CD14-positive monocyte (primary cell): Measurements from ENCODE around the gene PIGZ. TPM values are rescaled to one million over a fixed set of nuclear protein-coding genes. Genes with fewer than 3 reads are reported as not detected.

ENCODE experiments used
- DNase-seq, 3 donors: peaks; one replicate each; pipeline ENCODE4 v3.0.0-alpha.2; 2011 to 2022
- H2AFZ ChIP-seq: 2 replicates; pipeline ENCODE4 v1.6.0; 2012; ENCODE audit warnings: mild to moderate bottlenecking, low read depth, low read length, inconsistent platforms; ENCODE audit not compliant: insufficient read depth, poor library complexity, severe bottlenecking
- H3K27ac ChIP-seq, 2 donors: 1 replicate in 1 of 2; 2 replicates in 1 of 2; pipeline ENCODE4 v1.5.1; 2012 to 2013; ENCODE audit warnings: low read length in 2 of 2, control low read depth in 1 of 2, inconsistent platforms in 1 of 2, low read depth in 1 of 2, mild to moderate bottlenecking in 1 of 2
- H3K27me3 ChIP-seq, 2 donors: one replicate each; pipeline versions ENCODE4 v1.6.0 to v1.6.1; 2011 to 2013; ENCODE audit warnings: low read length in 2 of 2; ENCODE audit not compliant: control insufficient read depth in 2 of 2, insufficient read depth in 2 of 2
- H3K36me3 ChIP-seq, 2 donors: replicated peaks in 1 of 2; 1 replicate in 1 of 2; 2 replicates in 1 of 2; pipeline versions ENCODE4 v1.5.1 to v1.6.1; 2012 to 2013; ENCODE audit warnings: low read length in 2 of 2, control low read depth in 1 of 2, inconsistent platforms in 1 of 2, mild to moderate bottlenecking in 1 of 2; ENCODE audit not compliant: insufficient read depth in 2 of 2, control insufficient read depth in 1 of 2
- H3K4me1 ChIP-seq, 2 donors: 1 replicate in 1 of 2; 2 replicates in 1 of 2; pipeline versions ENCODE4 v1.5.1 to v1.6.1; 2012 to 2013; ENCODE audit warnings: low read length in 2 of 2, control low read depth in 1 of 2, inconsistent platforms in 1 of 2, mild to moderate bottlenecking in 1 of 2, moderate library complexity in 1 of 2; ENCODE audit not compliant: insufficient read depth in 2 of 2, control insufficient read depth in 1 of 2
- H3K4me2 ChIP-seq: replicated peaks from 2 replicates; pipeline ENCODE3; 2012; ENCODE audit warnings: low read length, moderate library complexity, mild to moderate bottlenecking; ENCODE audit not compliant: poor library complexity, severe bottlenecking; ENCODE audit errors: extremely low read depth
- H3K4me3 ChIP-seq, 3 experiments: fragments of 200-600 bp in 1 of 3; sonication (generic) in 1 of 3; replicated peaks in 1 of 3; 1 replicate in 2 of 3; 2 replicates in 1 of 3; pipeline ENCODE4 v1.5.1; 2011 to 2013; ENCODE audit warnings: low read length in 3 of 3, mild to moderate bottlenecking in 3 of 3, control low read depth in 2 of 3, low read depth in 2 of 3, inconsistent platforms in 1 of 3, moderate library complexity in 1 of 3
- H3K79me2 ChIP-seq: 2 replicates; pipeline ENCODE4 v1.6.0; 2012; ENCODE audit warnings: mild to moderate bottlenecking, control low read depth, inconsistent platforms, low read length, moderate library complexity; ENCODE audit not compliant: insufficient read depth
- H3K9ac ChIP-seq: 2 replicates; pipeline ENCODE4 v1.6.0; 2017; ENCODE audit warnings: low read length, mild to moderate bottlenecking; ENCODE audit not compliant: insufficient read depth, poor library complexity, severe bottlenecking
- H3K9me3 ChIP-seq, 2 donors: replicated peaks in 1 of 2; 1 replicate in 1 of 2; 2 replicates in 1 of 2; pipeline versions ENCODE4 v1.5.1 to v1.6.1; 2012 to 2013; ENCODE audit warnings: low read length in 2 of 2, control low read depth in 1 of 2; ENCODE audit not compliant: control insufficient read depth in 1 of 2, insufficient read depth in 1 of 2
- H4K20me1 ChIP-seq: 2 replicates; pipeline ENCODE4 v1.6.0; 2012; ENCODE audit warnings: mild to moderate bottlenecking, low read length, control low read depth, moderate library complexity; ENCODE audit not compliant: insufficient read depth
- H3K27ac Mint-ChIP-seq, 7 donors: one replicate each; pipeline ENCODE4 v1.8.0; 2020; ENCODE audit warnings: mild to moderate bottlenecking in 7 of 7, mixed read lengths in 7 of 7, moderate library complexity in 6 of 7, inconsistent platforms in 2 of 7
- H3K27me3 Mint-ChIP-seq, 3 donors: one replicate each; pipeline ENCODE4 v1.8.0; 2021 to 2022; ENCODE audit warnings: low read depth in 3 of 3, mild to moderate bottlenecking in 3 of 3, mixed read lengths in 3 of 3, moderate library complexity in 3 of 3, inconsistent platforms in 1 of 3
- H3K36me3 Mint-ChIP-seq, 2 donors: one replicate each; pipeline ENCODE4 v1.8.0; 2020; ENCODE audit warnings: mixed read lengths in 2 of 2, inconsistent platforms in 1 of 2, mild to moderate bottlenecking in 1 of 2
- H3K4me1 Mint-ChIP-seq: one replicate; pipeline ENCODE4 v1.8.0; 2020; ENCODE audit warnings: mild to moderate bottlenecking, mixed read lengths
- H3K4me3 Mint-ChIP-seq, 2 donors: one replicate each; pipeline ENCODE4 v1.8.0; 2020; ENCODE audit warnings: mild to moderate bottlenecking in 2 of 2, mixed read lengths in 2 of 2, moderate library complexity in 1 of 2
- H3K9me3 Mint-ChIP-seq, 7 donors: one replicate each; pipeline ENCODE4 v1.8.0; 2020 to 2022; ENCODE audit warnings: mixed read lengths in 7 of 7, mild to moderate bottlenecking in 6 of 7, moderate library complexity in 6 of 7, inconsistent platforms in 2 of 7
- WGBS: methylation state at CpG from one replicate; pipeline ENCODE4 v1.1.5; 2013; ENCODE audit warnings: missing lambda C conversion rate; ENCODE audit not compliant: insufficient coverage; 5-methylcytosine and 5-hydroxymethylcytosine counted together
- intact Hi-C, 2 donors: fragments of 100-400 bp; cut with micrococcal nuclease; formaldehyde crosslinking; loops; one replicate each; pipeline versions ENCODE4 v1.15.0 to v1.15.1; 2023
- polyA plus RNA-seq, 3 donors: library from polyadenylated mRNA; depleted of rRNA in 1 of 3; unstranded in 2 of 3; stranded (reverse) in 1 of 3; fragments of 300-500 nt in 2 of 3; fragments of >200 nt in 1 of 3; fragmentation: Illumina TruSeq in 2 of 3; gene quantifications; 1 replicate in 2 of 3; 2 replicates in 1 of 3; pipeline ENCODE4 v1.2.3, GENCODE V29; 2012 to 2021
- TF ChIP-seq, protein P1 (sequence below): fragments of 200-600 bp; IDR thresholded peaks from one replicate; pipeline ENCODE4 v1.8.0; 2022; ENCODE audit warnings: antibody characterized with exemption, mild to moderate bottlenecking

PIGZ gene
- polyA plus RNA-seq, 3 donors: 1.6 to 3.8 (median 1.9) TPM

DNA sequence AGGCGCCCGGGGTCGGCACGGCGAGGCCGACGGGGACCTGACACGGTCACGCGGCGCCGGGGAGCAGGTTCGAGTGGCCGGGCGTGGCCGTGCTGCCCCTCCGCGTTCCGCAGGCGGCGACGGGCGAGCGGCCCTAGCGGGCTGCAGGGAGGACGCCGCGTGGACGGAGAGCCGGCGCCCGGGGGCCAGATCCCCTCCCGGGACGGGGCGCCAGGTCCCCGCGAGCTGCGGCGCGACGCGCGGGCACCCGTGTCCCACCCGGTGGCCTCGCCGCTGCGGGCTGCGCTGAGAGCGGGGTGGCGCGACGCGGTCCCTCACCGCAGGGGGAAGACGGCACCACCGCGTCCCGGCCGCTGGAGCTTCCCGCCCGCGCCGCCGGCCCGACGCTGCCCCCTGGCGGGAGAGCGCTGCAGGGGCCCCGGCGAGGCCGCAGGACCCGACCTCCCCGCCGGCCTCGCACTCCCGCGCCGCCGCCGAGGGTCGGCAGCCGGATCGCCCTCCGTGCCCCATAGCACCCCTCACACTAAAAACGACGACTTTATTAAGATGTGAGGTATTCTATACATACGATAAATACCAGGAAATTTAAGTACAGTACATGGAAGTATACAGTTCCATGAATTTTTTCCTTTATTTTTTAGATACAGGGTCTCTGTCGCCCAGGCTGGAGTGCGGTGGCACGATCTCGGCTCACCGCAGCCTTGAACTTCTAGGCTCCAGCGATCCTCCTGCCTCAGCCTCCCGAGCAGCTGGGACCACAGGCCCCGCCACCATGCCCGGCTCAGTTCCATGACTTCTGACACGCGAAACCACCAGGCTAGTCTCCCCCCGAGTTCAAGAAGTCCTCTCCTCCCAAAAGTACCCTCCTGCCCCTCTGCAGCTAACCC is 1.3 kb upstream of the PIGZ start:
- Histone ChIP-seq H3K9ac (peak overlapping the region; percentile 79), H2AFZ (peak overlapping the region; percentile 95), H3K36me3 (no peaks in the 10 kb centered on the region), H3K9me3 (peaks cover 4 to 17% of the 10 kb centered on the region in 2 donors), H3K4me1 (peaks cover 12 to 13% of the 10 kb centered on the region in 2 donors), H3K4me2 (peak overlapping the region; percentile 99), H3K79me2 (peaks cover 10% of the 10 kb centered on the region), H3K27ac (peak overlapping the region in 1 of 2 donors; percentile 73), H3K27me3 (no peaks in the 10 kb centered on the region), H3K4me3 (peak overlapping the region; percentile 48 to 82 (median 59)), H4K20me1 (no peaks in the 10 kb centered on the region)
- H3K9me3 Mint-ChIP-seq: peaks cover 0 to 17% (median 13%) of the 10 kb centered on the region in 7 donors
- H3K4me3 Mint-ChIP-seq: peak overlapping the region; percentile 62 to 66
- intact Hi-C loops: loop anchor here (2.0 kb wide), 1 partner anchor 131 kb away; no protein-coding TSS in a partner anchor
- peak; percentile 51 to 70 (median 67) for DNase-seq
- peaks cover 9 to 18% of the 10 kb centered on the region in 2 donors for H3K36me3 Mint-ChIP-seq
- H3K27me3 Mint-ChIP-seq: peaks cover 16 to 23% (median 17%) of the 10 kb centered on the region in 3 donors
- peaks cover 16% of the 10 kb centered on the region for H3K4me1 Mint-ChIP-seq
- WGBS: 13% methylated on average over 77 of the region's 100 CpGs
- TF ChIP-seq, protein P1, sequence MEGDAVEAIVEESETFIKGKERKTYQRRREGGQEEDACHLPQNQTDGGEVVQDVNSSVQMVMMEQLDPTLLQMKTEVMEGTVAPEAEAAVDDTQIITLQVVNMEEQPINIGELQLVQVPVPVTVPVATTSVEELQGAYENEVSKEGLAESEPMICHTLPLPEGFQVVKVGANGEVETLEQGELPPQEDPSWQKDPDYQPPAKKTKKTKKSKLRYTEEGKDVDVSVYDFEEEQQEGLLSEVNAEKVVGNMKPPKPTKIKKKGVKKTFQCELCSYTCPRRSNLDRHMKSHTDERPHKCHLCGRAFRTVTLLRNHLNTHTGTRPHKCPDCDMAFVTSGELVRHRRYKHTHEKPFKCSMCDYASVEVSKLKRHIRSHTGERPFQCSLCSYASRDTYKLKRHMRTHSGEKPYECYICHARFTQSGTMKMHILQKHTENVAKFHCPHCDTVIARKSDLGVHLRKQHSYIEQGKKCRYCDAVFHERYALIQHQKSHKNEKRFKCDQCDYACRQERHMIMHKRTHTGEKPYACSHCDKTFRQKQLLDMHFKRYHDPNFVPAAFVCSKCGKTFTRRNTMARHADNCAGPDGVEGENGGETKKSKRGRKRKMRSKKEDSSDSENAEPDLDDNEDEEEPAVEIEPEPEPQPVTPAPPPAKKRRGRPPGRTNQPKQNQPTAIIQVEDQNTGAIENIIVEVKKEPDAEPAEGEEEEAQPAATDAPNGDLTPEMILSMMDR: peak; percentile 95
- peak overlapping the region in 1 of 7 donors; percentile 25 for H3K27ac Mint-ChIP-seq

DNA sequence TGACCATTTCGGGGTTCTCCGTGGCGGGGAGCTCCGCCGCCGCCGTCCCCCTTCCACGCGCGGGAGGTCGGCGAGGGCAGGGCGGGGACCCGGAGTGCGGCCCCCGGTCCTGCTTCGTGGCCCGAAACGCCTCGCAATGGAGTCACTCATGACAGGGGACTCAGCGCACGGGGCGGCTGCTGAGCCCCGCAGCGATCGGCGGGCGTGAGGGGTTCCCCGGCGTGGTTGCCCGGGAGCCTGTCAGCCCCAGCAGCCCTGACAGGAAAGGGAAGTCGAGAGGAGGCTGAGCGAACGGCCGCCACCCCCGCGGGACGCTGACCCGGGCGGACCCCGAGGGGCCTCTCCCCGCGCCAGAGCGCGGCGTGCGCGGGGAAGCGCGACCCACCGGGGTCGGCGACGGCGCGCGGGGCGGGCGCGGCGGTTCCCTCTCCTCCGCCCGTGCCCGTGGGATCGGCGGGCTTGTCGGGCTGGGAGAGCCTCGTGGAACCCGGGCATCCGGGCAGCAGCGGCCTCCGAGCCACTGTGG is 564 bp upstream of the PIGZ start:
- peak; percentile 45 to 71 (median 53) for DNase-seq
- Histone ChIP-seq H3K4me2 (peak overlapping the region; percentile 99), H3K27ac (peak overlapping the region; percentile 32 to 73), H3K9ac (peak overlapping the region; percentile 79), H2AFZ (peak overlapping the region; percentile 95), H3K36me3 (no peaks in the 10 kb centered on the region), H4K20me1 (no peaks in the 10 kb centered on the region), H3K27me3 (no peaks in the 10 kb centered on the region), H3K9me3 (peaks cover 4 to 23% of the 10 kb centered on the region in 2 donors), H3K79me2 (peaks cover 10% of the 10 kb centered on the region), H3K4me3 (peak overlapping the region; percentile 48 to 82 (median 59)), H3K4me1 (peaks cover 12 to 13% of the 10 kb centered on the region in 2 donors)
- Mint-ChIP-seq H3K27me3 (peaks cover 16 to 23% (median 17%) of the 10 kb centered on the region in 3 donors), H3K36me3 (peaks cover 9 to 18% of the 10 kb centered on the region in 2 donors), H3K4me1 (peaks cover 16% of the 10 kb centered on the region), H3K27ac (peak overlapping the region in 2 of 7 donors; percentile 30 to 60), H3K9me3 (peaks cover 0 to 18% (median 14%) of the 10 kb centered on the region in 7 donors), H3K4me3 (peak overlapping the region; percentile 76 to 84)
- under 1% methylated on average over 72 of the region's 72 CpGs for WGBS
- intact Hi-C loops: loop anchor here in 1 of 2 donors (2.0 kb wide), 1 partner anchor 130 kb away; no protein-coding TSS in a partner anchor
- TF ChIP-seq, protein P1: no peak
